ENCODE data around the gene TGM5.

GRCh38 chr15:43218908-43219706 is 47.6 kb downstream of the TGM5 start:
- TF ChIP-seq CTCF (IDR thresholded peaks at IDR 0.05; ENCODE audit: low read depth, low read length) (peak; percentile 25), POLR2A (IDR thresholded peaks at IDR 0.05; ENCODE audit: extremely low read depth, insufficient read length) (no peak)
